HT1080 (cell line): ENCODE measurements around the gene DLG4. TPM values are rescaled to one million over a fixed set of nuclear protein-coding genes. Genes with fewer than 3 reads are reported as not detected.
"Not testable (repeated sequence)": the region's sequence is repeated elsewhere in the genome, so short reads cannot be mapped to it uniquely, and the experiment has no call there.

Source experiments
- DNase-seq: peaks from one replicate; pipeline ENCODE4 v3.0.0-alpha.2; 2015; ENCODE audit warnings: low read depth
- total RNA-seq: library from RNA; depleted of rRNA; stranded (reverse); fragments of >200 nt; shearing (Covaris generic); gene quantifications from 2 replicates; pipeline ENCODE4 v1.2.3, GENCODE V29; 2014

Gene DLG4
- total RNA-seq, 1 experiment from 2014 or later = 14.2 TPM

DNA sequence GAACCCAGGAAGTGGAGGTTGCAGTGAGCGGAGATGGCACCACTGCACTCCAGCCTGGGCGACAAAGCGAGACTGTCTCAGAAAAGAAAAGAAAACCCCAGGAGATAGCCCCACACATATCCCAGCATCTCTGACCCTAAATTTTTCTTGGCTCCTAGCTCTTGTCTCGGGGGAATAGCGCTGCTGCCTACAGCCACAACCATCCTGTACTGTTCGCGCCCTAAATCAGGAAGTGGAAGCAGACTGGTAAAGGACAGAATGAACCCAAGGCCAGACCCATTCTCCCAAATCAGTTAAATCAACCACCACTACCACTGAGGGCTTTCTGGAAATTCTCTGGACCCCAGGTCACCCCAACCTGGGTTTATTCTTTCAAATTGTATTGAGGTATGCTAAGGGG is 30.2 kb upstream of the DLG4 start:
- no peak for DNase-seq

DNA sequence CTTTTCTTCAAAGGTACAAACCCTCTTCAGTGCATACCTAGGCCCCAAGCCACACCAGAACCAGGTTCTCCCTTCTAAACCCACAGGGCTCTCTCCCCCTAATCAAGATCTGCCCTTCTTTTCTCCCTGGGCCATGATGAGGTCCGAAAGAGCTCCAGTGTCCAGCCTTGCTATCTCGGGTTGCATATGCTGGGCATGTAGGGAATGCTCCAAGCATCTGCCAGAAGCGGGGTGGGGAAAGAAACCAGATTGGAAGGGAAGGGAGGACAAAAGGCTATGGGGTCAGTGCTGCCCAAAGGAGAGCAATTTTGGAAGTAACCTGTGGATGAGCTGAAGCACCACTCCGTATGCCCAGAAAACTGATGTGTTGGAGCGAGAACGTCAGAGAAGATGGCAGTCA is 29.6 kb upstream of the DLG4 start:
- no peak for DNase-seq

DNA sequence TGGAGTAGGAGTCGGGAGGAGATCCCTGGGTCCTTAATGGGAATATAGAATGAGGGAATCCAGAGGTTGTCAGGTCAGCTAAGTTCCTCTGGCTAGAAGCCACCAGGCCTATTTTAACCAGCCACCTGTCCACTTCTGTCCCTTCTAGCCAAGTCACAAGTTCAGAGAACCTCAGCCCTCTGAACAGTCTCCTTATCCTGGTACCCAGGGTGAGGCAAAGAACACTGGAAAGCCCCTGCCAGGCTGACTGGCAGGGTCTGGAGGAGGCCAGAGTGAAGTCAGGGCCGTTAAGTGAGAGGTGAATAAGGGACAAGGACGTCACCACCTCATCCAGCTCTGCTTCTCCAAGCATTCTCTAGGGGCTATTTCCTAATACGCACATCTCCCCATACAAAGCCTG is 29.2 kb upstream of the DLG4 start:
- DNase-seq = no peak

DNA sequence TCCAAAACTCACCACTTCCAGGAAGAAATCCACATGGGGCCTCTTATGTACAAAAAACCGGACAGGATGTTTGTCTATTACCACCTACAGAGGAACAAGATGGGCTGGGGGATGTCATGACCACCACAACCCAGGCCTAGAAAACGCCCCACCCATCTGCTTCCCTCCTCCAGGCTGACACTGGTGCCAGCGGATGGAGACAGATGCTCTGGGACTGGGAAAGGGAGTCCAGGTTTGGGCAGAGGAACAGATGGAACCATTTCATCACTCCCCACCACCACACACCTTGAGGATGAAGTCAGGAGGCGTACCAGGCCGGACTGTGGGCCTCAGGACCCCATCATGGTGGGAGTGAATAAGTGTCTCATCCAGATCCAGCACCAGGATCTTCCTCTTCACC is 27.1 kb upstream of the DLG4 start:
- DNase-seq = no peak

DNA sequence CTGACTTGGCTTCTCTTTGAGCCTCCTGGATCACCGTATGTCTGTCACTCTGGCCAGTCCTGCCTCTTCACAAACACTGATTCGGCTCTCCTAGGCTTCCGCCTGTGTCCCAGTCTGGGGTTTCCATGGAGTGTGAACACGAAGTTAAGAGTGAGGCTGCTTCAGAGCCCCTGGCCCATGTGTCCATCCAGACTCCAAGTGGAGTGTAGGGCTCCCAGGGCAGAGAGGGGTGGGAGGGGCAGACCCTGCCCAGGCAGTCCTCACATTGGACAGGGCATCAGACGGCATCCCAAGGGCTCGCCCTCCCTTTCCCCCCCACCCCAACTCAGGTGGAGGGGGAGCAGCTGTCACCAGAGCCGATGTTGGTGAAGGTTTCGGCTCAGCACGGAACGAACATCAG is 24.2 kb upstream of the DLG4 start:
- not testable (repeated sequence) for DNase-seq

DNA sequence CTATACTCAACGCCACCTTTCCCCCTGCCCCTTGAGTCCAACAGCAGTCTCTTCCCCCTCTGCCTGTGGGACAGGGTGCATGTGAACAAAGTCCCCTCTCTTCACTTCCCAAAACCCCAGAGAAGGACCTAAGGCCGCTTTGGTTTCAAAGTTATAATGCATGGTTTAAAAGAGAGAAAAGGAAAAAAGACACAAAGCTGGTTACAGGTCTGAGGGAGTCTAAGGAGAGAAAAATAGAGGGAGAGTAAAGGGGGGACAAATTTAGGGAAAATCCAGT is 23.8 kb upstream of the DLG4 start:
- DNase-seq = no peak

DNA sequence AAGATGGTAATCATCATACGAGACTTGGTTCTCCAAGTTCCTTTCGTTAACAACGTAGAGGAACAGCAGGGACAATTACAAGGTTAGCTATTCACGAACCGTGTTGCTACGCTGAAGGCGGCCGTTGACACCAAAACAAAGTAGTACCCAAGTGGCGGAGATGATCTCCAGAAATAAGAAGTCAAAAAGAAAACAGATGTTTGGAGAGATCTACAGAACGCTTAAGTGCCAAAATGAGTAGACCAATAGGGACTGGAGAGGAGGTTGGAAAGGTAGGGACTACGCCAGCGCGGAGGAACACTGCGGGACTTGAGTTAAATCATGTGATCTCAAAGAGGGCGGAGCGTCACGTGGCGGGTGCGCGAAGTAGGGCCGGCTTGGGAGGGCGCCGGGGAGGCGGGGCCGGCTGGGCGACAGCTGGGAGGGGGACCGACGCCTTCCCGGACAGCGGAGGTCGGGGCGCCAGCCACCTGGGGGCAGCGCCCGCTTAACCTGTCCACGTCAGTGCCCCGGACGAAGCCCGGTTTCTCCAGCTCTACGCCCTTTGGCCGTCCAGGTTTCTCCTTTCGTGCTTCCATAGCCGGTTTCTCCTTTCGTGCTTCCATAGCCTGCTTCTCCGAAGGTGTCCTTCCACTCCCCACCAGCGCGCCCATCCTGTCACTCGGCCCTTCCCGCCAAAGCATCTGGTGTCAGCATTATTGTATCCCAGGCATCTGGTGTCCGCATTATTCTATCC is 23.2 kb upstream of the DLG4 start:
- peak; percentile 83 for DNase-seq

DNA sequence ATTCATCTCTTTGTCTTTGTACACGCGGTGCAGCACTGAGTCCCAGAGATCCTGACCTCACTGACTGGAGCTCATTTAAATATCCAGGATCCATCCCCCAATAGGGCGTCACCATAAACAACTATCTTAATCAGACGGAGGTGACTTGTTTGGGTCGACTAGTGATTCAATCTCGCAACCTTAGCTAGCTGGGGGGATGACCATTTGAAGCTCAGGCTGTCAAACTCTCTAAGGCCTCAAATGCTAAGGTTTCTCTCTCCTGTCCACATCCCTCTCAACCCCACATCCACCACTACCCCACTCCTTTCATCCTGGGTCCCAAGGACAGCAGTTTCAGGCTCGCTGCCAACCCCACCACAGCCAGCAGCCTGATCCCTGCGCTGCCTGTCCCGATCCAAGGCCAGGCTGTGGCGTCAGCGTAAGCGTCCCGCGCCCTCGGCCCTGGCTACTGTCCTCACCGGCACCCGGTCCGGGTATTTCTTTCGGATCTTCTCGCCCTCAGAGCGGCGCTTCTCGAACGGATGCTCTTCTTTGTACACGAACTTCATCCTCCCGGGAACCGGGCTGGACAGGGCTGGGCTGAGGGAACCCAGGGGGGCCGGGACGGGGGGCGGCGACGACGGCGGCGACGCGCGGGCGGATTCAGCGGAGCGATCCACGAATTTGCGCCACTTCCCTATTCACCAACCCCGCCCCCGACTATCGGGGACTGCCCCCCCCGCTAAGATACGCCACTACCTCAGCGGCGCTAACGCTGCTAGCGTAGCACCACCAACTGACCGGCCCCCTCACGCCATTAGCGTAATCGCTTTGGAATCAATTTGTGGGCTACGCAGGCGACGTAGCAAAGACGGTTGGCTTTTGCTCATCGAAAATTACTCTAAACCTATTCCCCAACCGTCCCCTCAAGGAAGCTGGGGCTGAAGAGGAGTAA is 22.4 kb upstream of the DLG4 start, which contains the start of gene GABARAP:
TSS of gene GABARAP (minus strand) at position 667 of the 934 bp plus-strand sequence. CDS start at position 548, 119 bp downstream.
- peak; percentile 82 for DNase-seq

DNA sequence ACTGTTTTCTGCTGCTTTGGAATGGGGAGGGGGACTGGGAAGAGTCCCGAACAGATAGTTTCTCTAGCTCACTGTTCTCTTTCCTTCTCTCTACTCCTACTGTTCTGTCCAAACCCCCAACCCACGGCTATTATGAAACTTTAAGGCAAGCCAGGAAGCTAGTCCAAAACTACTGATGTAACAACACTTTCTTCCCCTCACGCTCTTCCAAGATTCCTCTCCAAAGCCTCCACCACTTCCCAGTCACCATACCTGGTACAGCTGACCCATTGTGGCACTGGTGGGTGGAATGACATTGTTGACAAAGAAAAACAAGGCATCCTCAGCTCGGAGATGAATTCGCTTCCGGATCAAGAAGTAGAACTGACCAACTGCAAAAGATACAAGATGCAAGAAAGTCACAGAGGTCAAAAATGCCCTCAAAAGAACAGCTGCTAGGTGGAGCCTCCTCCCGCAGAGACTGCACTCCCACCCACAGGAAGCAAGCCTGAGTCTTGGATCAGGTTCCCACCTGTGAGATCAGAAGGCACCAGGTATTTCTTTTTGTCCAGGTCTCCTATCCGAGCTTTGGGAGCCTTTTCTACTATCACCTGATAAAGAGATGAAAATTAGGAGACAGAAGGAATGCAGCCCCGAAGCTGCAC is 21.6 kb upstream of the DLG4 start:
- no peak for DNase-seq

DNA sequence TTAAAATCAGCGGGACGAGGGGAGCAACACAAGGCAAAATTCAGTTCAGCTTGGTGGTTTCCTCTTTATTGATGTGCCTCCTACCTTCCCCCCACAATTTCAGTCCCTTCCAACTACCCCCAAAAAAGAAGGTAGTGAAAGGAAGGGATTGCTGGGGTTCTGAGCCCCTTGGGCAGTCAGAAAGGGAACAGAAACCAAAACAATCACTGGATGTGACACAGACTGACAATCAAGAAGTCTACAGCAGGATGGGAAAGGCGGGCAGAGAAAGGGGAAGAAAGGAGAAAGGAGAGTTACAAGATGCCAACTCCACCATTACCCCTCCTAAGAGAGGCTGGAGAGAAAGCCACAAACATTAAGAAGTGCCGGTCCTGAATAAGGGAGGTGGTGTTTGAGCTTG is 20.7 kb upstream of the DLG4 start:
- DNase-seq = no peak

DNA sequence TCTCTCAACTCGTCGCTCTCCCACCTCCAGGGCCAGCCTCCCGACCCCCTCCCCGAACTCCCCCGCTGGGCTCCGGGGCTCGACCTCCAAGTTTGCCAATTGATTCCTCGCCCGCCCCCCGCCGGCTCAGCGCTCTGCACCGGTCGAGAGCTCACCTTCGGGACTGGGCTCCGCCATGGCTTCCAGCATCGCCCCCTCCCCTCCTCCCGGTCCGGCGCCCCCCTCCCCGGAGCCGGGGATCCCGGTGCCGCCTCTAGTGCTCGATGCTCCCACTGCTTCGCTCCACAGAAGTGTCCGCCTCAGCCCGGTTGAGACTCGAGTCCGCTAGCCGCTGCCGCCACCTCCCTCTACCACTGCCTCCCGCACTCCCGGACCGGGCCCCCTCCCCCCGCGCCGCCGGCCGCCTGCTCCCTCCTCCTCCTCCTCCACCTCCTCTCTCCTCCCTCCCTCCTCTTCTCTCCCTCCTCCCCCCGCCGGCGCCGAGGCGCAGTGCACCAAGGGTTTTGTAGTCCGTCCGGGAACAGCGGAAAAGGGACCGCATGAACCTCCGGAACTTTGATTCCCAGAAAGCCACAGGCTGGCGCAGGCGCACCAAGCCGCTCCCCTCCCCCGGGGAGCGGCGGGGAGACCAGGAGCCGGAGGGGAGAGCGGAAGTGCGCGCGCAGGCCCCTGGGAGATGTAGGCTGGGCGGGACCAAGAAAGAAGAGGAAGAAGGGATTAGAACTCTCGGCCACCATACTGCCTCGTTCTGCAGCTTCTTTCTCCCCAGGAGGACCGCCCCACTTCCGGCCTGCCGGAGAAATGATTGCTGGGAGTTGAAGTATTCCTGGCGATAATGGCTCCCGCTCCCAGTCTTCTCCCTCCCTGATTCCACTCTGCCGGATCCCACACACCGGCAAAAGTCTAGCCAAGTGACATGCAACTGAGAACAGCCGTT is 19.7 kb upstream of the DLG4 start, which contains the start of gene PHF23:
TSS of gene PHF23 (minus strand) at position 367 of the 937 bp plus-strand sequence. CDS start at position 189, 178 bp downstream.
- DNase-seq = peak; percentile 100

DNA sequence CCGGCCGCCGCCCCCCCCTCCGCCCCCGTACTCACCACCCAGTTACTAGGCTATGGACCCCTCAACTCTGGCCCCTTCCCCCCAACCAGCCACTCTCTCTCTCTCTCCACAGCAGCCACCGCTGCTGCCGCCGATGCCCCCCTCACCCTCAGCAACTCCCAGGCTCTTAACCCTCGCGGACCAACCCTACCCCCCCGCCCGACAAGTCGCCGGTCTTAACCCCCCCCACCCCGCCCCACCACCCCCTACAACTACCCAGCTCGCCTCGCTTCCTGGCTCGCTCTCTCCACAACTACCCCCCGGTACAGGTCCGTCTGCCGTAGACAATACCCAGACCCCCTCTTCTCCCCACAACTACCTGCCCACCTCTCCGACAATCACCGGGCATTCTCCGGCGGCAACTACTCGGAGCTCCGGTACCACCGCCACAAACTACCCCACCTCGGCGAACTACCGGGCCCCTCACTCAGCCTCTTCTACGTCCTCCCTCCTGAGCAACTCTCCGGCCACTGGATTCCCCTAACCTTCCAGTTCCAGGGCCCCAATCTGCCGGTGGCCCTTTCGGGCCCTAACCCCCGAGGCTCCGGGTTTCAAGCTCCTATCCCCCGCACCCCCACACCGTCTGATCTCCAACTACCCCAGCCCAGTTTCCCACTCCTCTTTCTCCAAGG is 18.9 kb upstream of the DLG4 start:
- no peak for DNase-seq

DNA sequence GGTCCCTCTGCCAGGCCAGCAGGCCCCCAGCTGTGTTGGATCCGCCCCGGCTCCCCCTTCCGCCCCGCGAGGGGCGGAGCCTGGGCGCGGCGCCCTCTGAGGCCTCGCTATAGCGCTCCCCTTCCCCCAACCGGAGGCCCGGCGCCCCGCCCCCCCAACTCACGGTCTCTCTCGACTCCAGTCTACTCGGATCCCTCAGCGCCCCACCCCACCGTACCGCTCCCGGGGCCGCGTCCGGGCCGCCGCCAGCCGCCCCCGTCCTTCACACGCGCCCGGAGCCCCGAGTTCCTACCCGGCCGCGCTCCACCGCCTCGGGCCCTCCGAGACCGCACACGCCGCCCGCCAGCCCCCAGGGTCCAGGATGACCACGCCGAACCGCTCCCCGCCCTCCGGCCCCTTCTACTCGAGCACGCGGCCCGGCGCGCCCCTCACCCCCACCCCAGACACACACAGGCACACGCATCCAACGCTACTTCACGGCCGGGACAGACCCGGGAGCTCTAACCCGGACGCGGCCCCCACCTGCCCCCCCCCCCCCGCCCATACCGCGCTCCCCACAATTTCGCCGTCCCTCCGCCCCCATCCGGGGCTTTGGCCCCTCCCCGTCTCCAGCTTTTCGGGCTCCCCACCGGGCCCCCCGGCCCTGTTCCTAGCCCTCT is 18.3 kb upstream of the DLG4 start:
- peak; percentile 50 for DNase-seq

DNA sequence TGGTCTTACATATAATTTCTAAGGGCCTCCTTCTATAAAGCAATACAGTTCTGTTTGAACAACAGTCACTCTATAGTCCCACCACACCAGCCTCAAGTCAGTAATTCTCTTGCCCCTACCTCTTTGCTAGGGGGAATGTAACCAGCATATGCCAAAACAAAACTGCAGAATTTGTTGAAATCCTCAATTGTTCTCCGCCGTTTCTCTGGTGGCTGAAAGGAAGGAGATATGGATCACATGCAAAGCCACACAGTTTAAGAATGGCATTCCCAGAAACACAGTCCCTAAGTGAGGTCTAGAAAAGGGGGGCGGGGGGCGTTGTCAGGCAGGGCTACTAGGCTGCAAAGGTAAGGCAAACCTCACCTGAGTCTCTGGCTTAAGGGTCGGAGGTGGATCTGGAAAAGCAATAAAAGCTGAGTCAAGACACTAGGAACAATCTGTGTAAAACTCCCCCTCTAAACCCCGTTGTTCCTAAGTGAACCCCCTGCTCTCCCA is 17.7 kb upstream of the DLG4 start:
- DNase-seq = no peak

DNA sequence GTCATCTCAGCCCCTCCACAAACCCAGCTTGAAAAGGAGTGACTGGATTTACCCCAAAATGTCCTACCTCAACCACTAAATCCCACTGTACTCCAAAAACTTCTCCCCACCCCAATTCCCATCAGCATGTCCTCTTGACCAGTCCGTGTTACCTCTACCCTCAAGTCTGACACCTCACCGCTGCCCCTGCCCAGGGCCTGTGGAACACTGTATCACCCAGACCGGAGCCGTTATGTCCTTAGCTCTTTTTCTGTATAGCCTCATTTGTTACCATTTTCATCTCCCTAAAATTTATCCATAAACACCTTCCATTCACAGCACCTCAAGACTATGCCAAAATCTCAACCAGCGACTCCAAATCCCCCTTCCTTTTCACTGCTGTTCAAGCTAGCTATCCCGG is 17.2 kb upstream of the DLG4 start:
- DNase-seq = no peak

DNA sequence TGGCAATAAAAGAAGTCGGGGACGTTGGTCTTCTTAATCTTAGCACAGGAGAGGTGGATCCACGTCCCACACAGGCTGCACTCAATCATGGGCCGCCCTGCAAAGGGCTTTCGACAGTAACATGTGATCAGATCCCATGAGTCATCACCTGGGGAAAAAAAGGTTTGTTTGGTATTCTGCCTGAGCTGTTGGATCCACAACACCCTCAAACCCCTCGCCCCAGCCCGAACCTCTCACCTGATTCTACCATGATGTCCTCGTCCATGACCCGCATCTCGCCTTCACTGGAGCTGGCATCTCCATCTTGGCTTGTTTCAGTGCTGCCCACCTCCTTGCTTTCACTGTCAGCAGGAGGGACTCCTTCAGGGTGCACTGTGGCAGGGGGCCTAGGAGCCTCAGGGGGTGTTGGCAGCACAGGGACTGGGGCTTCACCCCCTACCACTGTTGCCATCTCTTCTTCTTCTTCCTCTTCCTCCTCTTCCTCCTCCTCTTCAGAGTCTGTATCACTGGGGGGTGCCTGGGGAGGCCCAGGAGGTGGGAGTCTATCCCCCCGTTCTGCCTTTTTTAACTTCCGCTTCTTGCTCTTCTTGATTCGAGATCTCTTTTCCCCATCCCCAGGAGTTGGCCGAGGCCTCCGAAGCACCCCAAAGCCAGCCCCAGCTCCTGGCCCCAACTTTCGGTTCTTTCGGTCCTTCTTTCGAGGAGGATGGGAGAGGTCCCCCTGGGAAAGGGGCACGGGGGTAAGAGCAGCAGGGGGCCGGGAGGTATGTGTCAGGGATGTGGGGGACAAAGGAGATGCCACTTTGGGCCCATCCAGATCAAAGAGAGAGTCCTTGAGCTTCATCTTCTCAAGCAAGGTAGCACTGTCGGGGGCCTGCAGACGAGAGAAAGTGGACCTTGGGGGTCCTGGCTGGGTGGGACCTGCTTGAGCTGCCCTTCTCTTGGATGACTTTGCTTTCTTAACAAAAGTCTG is 16.3 kb upstream of the DLG4 start:
- DNase-seq = peak; percentile 66

DNA sequence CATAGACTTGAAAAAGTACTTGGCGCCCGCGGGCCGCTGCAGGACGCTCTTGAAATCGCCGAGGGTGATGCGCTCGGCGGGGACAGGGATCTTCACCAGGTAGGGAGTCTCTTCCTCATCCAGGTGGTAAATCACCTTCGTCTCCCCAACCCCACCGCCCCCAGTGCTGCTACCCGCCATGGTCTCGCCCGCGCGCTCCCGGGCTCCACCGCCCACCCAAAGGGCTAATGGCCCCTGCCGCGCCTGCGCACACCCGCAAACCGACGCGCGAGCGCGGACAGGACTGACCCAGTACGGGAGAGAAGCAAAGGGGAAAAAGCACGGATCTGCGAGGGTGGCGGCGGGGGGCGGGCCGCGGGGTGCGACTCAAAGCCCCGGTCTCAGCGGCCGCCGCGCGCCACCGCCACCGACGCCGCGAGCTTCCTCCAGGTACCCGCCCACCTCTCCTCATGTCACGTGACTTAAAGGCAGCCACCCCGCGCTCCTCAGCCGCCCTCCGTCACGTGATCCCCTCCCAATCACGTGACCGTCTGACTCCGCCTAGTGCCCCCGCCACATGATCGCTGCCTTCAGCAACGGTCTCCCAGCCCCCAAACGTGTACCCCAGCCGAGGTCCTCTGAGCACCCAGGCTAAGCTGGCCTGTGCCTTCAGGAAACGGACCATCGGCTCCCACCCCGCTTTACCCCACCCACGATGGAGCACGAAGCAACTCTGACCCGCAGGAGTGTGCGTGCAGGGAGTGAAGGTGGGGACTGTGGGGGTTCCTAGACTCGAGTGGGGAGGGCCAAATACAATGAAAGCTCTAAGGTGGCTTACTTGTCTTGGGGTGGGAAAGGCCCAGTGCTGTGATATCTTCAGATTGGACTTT is 14.7 kb upstream of the DLG4 start, which contains the start of gene DVL2:
TSS of gene DVL2 (minus strand) at position 435 of the 869 bp plus-strand sequence. CDS start at position 180, 255 bp downstream.
- peak; percentile 95 for DNase-seq
